DMS 273 treated with DMSO at 0.1 percent for 48 hours (cell line): ENCODE data around the gene TCF4.
A peak's percentile ranks its signal among the peaks of the same experiment; 100 is the strongest.

Experiments
- DNase-seq: peaks from one replicate; lab custom pipeline; 2025; lab: John Stamatoyannopoulos, UW

TCF4 gene

GRCh38 chr18:55440988-55441387 lies 147.0 kb downstream of the TCF4 start:
- no peak for DNase-seq

- DNase-seq = no peak
Measured at GRCh38 chr18:55439056-55439455, 148.9 kb downstream of the TCF4 start.

DNA sequence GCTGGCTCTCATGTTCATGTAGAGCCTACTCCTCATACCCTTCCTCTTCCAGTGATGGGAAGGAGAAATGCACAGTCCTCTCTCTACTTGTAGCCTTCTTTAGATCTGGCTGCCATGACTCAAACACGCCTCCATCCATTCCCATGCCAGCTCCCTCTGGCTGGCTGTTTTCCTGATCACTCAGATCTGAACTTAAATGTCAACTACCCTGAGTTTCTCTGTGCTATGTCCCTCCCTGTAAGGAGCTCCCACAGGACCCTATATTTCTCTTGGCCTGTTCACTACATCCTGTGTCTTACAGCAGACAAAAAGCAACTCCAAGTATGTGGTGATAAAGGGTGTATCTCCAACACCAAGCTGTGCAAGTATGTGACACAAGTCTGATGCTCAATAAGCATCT lies 152.4 kb downstream of the TCF4 start:
- no peak for DNase-seq

DNA sequence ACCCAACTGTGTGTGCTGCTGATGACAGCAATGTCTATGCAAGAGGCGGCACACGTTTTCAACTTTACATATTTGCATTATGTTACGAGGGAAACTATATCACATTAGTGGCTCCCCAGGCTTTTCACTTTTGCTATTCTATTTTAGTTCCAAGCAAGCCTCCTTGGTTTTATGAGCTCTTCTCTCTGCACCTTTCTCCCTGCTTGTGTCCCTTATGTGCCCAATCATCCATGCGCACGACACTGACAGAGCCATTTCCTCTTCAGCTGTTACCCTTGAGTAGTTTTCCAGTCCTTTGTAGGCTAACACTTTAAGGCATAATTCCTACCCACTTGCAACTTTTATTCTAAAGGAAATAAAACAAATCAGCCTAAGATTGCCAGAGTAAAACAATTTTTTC lies 154.3 kb downstream of the TCF4 start:
- no peak for DNase-seq

- DNase-seq = no peak
Measured at GRCh38 chr18:55433140-55433539, 154.9 kb downstream of the TCF4 start.

DNA sequence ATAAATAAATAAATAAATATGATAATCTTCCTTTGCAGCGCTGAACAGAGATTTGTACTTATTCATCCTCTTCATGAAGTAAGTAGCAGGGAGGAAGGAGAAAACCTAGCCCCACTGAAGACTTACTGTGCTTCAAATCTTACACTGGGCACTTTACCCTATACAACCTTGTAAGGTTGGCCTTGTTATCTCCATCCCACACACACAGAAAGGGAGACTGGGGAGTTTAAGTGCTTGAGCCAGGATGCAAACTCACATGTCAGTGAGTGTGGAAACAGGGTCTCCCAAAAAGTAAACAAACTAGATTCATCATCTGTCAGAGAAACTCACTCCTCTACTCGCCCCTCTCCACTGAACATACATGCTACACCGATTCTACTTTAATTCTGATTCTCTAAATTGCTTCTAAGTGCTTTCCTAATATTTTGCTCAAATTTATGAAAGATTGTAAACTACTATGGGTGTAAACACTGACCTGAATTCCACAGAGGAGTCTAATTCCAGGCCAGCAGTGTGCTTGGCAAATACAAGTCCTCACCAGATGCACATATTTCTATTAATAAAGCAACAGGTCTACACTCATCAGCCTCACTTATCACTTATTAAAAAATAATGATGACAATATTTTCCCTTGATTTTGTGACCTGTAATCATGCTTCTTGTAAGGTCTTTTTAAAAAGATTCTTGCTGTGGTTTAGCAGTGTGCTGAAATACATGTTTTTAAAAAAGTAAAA lies 155.5 kb downstream of the TCF4 start:
- no peak for DNase-seq

DNA sequence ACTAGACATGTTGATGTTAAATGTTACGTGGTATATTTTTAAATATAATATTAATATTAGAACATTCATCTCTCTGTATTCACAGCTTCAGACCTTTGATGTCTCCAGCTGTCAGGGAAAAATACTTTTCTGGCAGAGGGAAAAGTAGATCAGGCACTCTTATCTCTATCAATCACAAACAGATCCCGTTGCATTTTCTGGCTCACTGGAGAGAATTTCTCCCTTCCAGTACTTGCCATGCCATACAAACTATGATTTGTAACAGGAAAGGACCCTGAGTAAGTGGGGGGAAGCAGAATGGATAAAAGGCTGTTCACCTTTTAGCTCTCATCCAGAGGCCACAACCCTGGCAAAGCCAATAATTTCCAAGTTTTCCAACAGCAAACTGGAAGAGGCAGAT lies 158.0 kb downstream of the TCF4 start:
- no peak for DNase-seq

DNA sequence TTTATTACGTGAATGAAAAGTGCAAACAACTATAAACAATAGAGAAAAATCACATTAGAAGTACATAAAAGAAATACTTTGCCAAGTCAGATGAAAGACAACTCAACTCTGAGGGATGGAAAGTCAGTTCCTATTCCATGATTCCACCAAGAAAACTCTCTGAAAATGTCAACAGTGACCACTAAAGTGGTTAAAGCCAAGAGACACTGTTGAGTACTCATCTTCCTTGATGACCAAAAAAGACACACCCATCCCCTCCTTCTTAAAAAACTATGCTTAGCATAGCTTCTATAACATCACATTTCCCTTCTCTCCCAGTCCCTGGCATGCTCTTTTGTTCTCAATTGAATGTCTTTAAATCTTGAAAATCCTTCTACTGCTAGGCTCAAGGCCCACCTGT lies 160.0 kb downstream of the TCF4 start:
- no peak for DNase-seq

DNA sequence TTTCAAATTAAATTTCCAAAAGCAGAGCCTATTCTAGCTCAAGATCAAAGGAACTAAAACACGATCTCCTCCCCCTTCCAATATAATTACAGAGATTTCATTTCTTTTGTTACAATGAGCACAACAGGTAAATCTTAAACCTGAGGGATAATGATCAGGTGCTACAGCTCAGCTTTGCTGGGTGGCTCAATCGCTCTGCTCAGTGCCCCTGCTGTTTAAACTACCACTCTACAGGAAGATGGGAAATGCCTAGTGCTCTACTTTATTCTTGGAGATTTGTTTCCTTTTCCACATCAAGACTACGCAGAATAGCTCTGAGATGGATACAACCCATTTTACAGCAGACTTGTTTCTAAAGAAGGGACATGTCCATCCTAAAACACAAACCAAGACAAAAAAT lies 162.3 kb downstream of the TCF4 start:
- DNase-seq = no peak

- peak; percentile 87 for DNase-seq
Measured at GRCh38 chr18:55422456-55423180, 165.4 kb downstream of the TCF4 start.

DNA sequence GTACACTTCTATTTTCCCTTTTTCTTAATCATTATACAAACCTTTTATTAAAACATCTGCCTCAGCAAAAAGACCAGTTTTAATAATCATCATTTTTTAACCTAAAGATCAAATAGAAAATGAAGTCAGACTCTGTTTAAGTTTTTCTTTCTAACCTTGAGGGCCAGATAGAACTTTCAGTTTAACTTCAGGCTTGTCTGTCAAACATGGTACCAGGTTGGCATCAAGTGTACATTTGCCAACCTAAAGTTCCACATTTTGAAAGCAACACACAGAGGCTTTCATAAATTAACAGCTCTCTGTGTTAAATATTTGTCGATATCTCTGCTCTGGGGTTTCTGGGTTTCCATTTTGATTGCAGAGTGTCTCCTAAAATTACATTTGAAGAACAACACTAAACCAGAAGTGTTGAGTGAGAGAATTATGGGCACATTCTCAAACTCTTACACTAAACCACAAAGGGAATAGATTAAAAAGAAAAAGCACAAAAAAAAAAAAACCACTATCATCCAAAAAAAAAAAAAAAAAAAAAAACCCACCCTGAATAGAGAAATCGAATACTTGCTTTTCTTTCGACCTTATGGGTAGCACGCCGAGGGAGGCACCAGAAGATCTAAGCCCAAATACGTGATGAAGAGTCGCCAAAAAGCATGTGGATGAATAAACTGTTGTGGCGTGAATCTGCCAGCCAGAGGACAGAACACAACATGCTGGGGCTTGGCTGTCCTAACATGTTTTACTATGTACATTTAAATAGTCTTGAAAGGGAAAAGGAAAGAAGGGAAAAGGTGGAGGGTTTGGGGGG lies 166.2 kb downstream of the TCF4 start:
- DNase-seq = peak; percentile 87

GRCh38 chr18:55421308-55421614 lies 166.7 kb downstream of the TCF4 start:
- no peak for DNase-seq

- DNase-seq = peak; percentile 25
Measured at GRCh38 chr18:55420665-55421307, 167.2 kb downstream of the TCF4 start.

GRCh38 chr18:55419947-55420664 lies 167.9 kb downstream of the TCF4 start:
- no peak for DNase-seq

DNA sequence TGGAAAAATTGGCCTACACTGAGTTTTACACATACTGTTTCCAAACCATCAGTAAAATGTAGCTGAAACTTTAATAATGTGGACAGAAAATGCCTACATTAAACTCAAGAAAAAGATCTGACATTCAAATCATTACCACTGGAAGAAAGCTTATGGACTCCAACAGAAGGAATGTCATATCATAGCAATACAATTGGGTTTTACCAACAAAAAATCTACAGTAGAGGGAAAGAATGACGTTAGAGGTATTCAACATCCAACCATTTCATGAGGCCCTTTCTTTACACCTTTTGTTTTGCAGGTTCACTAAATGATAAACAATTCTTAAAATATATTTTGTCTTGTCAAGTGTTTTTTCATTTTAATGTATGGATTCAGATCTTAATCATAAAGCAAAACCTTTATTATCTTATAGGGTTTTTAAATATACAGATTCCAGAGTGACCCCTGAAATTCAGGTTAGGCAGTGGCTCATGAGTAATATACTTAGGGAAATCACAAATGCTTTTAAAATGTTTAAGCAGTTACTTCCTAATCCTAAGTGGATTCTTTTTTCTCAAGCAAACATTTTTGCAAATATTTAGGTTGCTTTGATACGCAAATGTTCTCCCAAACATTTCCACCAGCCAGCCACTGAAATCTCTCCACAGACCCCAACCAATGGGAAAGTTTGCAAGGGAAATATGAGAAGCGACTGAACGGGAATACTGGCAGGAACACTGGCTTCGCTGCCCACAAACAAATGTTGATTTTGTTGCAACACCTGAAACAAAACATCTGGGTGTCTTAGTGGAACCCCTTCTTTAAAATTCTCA lies 168.7 kb downstream of the TCF4 start:
- DNase-seq = peak; percentile 27

DNA sequence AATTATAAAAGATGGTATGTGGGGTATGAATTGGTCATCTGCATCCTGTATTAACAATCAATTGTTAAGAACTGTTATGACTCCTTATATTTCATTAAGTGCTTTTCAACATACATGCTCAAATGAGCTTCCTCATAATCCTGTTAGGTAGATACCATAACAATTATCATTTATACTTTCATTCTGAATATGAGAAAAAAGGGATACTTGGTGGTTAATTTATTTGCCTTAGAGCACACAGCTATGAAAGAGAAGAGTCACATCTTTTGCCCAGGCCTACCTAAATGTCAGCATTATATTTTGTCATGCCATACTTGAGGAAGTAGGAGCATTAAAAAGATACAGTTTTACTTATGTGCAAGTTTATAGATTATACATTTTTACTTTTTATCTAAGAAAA lies 169.6 kb downstream of the TCF4 start:
- DNase-seq = no peak

GRCh38 chr18:55416791-55417190 lies 171.2 kb downstream of the TCF4 start:
- peak; percentile 80 for DNase-seq

- peak; percentile 69 for DNase-seq
Measured at GRCh38 chr18:55415258-55415871, 172.6 kb downstream of the TCF4 start.

- DNase-seq = no peak
Measured at GRCh38 chr18:55414475-55414874, 173.5 kb downstream of the TCF4 start.

GRCh38 chr18:55413474-55413873 lies 174.5 kb downstream of the TCF4 start:
- DNase-seq = no peak
